Tibial nerve (tissue), 3 donors: ENCODE results near the gene FMN2.

Experiments used
- POLR2A ChIP-seq, 2 donors: fragments of 450-650 bp; IDR thresholded peaks; one replicate each; pipeline ENCODE4 v1.6.1; 2017; ENCODE audit warnings: antibody characterized with exemption in 2 of 2, mild to moderate bottlenecking in 2 of 2, moderate library complexity in 2 of 2
- TF ChIP-seq, protein P1 (sequence below), 5 experiments: fragments of 200-600 bp in 3 of 5; fragments of 450-650 bp in 2 of 5; sonication (generic) in 3 of 5; IDR thresholded peaks; one replicate each; pipeline ENCODE4 v1.5.1; 2016 to 2019; ENCODE audit warnings: antibody characterized with exemption in 5 of 5, mild to moderate bottlenecking in 3 of 5, moderate library complexity in 2 of 5

DNA sequence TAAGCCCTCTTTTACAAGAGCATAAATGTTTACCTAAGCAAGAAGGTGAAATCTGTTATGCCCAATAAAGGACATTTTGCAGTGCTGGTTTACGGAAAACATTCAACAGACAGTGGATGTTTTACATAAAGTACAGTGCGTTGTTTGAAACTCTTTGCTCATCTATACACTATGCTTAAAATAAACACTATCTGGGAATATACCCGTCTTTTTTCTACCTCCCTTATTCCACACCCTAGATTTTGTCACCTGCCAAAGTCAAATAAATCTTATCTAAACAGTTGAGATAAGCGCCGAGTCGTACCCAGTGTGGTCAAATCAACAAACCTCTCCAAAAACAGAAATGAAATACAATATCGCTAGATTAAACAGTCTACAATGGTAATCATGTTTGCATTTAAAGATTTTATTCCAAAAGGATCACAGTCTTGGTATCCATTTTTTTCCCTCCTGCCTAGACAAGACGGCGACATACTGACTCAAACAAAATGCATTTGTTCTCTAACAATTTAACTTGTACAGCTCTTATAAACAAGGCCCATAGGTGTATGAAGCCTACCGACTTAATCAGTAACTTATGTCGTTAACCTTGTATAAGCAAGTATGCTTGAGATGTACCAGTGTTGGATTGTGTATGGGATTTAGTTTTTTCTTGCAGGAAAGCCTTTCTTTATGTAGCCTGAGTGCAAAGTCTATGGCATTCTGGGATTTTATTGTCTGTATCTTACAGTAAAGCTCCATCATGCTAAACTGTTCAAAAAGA, 189.1 kb downstream of the FMN2 start:
- TF ChIP-seq, protein P1, sequence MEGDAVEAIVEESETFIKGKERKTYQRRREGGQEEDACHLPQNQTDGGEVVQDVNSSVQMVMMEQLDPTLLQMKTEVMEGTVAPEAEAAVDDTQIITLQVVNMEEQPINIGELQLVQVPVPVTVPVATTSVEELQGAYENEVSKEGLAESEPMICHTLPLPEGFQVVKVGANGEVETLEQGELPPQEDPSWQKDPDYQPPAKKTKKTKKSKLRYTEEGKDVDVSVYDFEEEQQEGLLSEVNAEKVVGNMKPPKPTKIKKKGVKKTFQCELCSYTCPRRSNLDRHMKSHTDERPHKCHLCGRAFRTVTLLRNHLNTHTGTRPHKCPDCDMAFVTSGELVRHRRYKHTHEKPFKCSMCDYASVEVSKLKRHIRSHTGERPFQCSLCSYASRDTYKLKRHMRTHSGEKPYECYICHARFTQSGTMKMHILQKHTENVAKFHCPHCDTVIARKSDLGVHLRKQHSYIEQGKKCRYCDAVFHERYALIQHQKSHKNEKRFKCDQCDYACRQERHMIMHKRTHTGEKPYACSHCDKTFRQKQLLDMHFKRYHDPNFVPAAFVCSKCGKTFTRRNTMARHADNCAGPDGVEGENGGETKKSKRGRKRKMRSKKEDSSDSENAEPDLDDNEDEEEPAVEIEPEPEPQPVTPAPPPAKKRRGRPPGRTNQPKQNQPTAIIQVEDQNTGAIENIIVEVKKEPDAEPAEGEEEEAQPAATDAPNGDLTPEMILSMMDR (IDR thresholded peaks at IDR 0.05) = no peak
- no peak for TF ChIP-seq POLR2A (IDR thresholded peaks at IDR 0.05)
